HG02981 (cell line): ENCODE measurements around the gene FNDC3A.

Experiments
- ATAC-seq: cut with Tn5 transposase; IDR thresholded peaks from one replicate; pipeline ENCODE4 v1.9.1; 2021; ENCODE audit warnings: mild to moderate bottlenecking, moderate library complexity; ENCODE audit not compliant: unreplicated experiment

FNDC3A gene

DNA sequence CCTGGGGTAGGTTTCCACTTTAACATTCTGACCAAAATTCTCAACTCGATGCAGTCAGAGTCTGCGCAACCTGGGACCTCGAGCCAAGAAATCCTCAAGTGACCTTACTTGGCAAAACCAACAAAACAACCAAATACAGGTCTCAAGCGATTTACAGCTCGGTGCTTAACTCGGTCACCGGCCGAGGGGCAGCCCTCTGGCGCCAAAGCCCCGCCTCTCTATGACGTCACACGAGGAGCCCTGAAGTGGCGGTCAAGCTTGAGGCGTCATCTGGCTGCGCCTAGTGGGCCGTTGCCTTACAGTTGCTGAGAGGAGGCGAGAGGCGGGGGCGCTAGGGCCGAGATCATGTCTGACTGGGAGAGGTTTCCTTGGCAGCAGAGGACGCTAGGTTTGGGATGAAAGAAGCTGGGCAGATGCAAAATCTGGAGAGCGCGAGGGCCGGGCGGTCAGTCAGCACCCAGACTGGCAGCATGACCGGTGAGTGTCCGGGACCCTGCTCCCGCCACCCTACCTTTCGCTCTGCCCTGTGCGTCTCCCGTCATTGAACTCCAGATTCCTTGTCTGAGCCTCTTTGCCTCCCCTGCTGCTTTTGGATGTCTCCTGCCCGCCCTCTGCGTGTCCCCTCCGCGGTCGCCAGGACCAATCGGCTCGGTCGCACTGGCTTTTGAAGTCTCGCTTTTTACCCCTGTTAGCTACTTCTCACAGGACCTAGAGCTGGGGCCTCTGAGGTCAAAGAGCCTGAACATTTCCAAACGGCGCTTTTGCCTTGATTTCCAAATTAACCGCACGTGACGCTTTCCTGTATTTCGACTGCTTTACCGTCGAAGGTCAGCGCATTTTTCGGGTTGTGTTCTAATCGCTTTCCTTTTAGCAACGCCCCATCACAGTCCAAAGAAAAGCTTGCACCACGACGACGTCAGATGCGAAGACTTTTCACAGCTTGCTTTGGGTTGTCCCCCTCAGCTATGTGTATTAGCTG is 272.2 kb downstream of the FNDC3A start, which contains the start of gene CDADC1:
CDADC1 (plus strand) TSS at position 283 of the 979 bp plus-strand sequence; CDS start at position 396, 113 bp downstream.
- ATAC-seq = peak; percentile 98

DNA sequence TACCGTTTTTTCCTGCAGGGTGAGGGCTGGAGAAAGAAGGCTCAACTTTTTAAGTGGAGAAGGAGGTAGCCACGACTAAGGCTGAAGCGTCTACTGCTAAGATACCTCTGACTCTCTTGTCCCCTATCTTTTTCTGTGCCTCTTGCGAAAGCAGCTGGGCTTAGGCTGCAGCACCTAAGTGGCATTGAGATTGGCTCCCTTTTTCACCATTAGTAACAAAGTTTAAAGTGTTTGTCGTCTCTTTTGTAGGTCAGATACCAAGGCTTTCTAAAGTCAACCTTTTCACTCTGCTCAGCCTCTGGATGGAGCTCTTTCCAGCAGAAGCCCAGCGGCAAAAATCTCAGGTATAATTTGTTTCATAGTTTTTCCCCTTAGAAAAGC is 272.9 kb downstream of the FNDC3A start:
- ATAC-seq = no peak

DNA sequence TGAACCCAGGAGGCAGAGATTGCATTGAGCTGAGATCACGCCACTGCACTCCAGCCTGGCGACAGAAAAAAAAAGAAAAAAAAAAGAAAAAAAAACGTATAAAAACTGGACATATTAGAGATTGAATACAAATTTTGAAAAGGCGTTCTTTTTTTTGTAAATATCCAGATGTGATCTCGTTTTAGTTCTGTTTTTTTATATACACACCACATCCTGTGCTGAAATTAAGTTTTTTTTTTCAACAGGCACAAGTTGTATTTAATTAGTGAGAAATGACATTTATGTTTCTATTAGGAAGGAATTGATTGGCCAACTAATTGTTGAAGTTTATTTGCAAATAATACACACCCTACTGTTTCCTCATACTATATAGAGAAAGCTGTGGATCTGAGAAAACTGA is 275.6 kb downstream of the FNDC3A start:
- ATAC-seq = no peak

DNA sequence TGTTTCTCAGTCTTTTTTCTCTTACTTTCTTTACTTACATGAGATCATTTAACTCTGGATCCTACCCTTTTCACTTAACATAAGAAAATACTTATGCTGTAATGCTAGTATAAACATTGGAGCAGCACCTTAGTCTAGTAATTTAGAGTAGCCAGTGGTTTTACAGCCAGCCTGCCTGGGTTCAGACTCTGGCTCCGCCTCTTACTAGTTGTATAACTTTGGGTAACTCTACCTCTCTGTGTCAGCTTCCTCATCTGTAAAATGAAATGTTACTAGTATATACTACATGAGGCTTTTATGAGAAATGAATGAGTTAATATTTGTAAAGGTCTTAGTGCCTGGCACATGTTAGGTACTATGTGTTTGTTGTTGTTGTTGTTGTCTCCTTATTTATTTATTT is 277.6 kb downstream of the FNDC3A start:
- ATAC-seq = no peak

DNA sequence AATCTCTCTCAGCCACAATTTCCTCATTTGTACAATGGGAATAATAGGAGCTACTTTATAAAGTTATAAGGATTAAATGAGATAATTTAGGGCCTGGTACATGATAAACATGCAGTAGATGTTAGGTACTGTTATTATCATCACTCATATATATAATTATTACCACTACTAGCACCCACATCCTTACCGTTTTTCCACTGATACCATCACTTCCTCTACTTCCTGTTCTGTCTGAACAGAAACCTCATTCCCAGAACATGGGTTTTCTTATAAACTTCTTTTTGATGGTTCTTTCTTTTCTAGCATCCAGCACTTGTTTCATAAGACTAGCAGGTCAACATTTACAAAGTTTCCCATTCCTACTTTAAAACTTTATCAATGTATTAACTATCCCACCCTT is 278.3 kb downstream of the FNDC3A start:
- ATAC-seq = no peak

DNA sequence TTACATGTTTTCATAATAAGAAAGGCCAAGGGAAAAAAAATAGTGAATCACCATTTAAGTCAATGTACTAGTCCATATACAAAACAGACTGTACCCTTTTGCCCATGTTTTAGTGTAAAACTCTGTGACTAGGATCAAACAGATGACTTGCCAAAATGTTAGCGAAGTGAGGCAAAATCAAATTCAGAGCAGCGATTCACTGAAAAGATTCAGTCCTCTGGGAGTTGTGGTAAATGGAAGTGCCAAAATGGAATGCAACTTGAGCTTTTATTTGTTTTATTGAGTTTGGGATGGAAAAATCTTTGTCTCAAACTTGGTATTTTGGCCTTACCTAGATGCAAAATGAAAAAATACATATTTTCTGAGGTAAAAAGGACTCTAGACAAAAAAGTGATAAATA is 281.1 kb downstream of the FNDC3A start:
- no peak for ATAC-seq

DNA sequence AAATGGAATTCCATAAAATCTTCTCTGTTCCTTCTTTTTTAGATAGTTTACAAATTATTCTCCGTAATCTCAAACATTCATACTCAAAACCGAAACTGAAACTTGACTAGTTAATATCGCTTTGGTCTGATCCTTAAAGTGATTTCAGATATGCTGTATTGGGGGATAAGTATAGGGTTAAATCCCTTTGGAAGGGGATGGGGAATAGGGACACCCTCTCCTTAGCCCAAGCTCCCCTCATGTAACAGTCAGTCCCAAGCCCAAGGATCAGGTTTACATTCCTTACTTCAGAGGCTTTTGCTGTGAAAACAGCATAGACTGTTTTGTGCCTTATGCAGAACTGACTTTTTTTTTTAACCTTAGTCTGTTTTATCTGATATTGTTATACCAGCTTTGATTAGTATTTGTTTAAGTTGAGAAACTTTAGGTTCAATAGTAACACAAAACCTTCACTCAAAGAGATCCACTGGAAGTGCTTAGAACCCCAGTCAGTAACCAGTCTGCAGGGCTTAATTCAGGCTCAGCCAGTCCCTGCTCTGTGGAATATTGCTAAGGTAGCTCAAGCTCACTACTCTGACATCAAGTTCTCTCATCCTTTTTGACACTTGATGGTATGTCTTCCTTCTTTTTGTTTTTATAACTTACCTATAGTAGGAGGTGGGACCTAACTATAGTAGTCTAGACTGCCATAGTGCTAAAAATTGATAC is 282.5 kb downstream of the FNDC3A start:
- ATAC-seq = no peak
